HG03066 (cell line): ENCODE results near the gene AP5M1.
"Not testable (repeated sequence)": the region's sequence is repeated elsewhere in the genome, so short reads cannot be mapped to it uniquely, and the experiment has no call there.

Source experiments
- ATAC-seq: cut with Tn5 transposase; IDR thresholded peaks from one replicate; pipeline ENCODE4 v1.9.1; 2021; ENCODE audit warnings: low read depth; ENCODE audit not compliant: unreplicated experiment

The AP5M1 gene

GRCh38 chr14:57290751-57291150 lies 22.0 kb downstream of the AP5M1 start:
- ATAC-seq, result no peak

DNA sequence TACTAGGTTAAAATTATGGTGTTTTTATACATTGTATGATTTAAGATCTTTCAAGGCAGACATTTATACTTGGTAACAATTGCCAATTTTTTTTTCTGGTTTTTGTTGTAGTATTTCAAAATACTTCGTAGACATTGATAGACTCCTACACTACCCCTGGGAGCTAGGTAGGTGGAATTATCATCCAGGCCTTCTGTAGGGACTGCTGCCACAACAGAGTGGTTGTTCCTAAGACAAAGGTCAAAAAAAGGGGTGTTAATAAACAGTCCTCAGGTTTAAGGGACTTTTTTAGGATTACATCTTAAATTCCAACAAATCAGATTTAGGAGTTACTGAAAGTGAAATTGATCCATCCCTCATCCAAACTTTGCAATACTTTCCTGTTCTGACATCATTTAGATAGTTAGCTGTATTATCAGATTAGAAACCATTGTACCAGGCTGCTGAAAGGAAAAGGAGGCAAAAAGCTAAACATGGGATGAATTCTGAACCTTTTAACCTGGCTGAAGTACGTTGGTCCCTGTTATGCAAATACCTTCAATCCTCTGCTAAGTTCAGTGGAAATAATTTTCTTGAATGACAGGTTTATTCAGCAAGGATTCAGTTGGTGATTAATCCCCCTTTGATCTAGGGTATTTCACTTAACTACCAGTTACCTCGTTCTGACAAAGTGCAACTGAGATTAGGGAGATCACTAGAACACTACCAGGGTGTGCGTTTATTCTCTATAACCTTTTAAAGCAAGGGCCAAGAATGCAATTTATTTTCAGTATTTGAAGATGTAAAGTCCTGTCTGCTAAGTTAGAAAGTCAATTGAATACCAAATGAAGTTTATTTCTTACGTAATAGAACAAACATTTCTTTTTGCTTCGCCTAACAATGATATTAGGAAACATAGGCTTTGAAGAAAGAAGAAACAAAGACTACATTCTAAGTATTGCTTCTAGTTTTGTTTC lies 23.2 kb downstream of the AP5M1 start:
- ATAC-seq, result no peak

GRCh38 chr14:57293866-57294837 lies 25.4 kb downstream of the AP5M1 start:
- ATAC-seq, result no peak

DNA sequence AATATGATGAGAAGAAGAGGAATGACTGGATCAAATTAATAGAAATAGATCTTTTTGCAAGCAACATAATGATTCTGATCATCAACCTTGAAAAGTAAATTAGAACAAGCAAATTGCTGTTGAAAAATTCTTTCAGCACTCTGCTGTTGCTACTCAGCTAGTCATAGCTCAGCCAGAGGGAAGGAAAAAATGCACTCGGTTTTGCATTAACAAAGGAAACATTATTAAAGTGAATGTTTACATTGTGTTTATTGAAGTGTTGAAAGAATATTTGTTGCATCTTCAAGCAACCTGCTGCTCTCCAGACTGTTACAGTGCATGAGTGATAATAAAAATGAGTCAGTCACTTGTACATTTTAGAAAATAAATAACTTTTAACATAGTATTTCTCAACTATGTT lies 26.5 kb downstream of the AP5M1 start:
- ATAC-seq, result no peak

DNA sequence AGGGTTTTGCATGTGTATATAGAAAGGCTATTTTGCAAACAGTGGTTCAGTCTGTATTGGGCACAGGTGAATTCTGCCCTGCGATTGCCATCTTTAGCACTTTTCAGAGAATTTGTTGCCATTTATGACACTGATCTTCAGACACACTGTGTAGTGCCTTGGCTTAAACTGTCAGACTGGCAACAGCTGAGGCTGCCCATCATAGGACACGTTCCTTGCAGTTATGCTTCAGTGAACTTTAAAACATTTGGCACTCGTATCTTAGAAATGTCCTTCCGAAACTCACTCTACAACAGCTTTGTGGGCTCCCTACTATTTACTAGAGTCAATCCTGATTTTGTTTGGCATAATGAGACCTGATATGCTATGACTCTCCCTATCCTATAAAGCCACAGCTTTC lies 29.1 kb downstream of the AP5M1 start:
- no peak for ATAC-seq

DNA sequence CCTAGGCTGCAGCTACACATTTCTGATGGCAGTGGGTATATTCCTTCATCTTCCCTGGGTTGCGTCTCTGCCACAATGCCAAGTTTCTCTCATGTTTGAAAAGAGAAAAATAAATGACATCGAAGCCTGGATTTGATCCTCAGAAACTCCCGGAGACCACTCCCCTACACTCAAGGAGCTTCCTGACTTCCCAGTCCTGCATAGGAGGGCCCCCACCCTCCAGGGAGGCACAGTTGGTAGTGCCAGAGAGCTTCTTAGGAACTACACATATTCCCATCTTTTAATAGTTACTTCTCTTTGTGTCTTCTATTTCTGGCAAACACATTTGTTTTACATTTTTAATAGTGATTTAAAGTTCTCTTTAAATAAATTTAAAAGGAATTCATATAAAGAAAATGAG lies 30.7 kb downstream of the AP5M1 start:
- no peak for ATAC-seq

DNA sequence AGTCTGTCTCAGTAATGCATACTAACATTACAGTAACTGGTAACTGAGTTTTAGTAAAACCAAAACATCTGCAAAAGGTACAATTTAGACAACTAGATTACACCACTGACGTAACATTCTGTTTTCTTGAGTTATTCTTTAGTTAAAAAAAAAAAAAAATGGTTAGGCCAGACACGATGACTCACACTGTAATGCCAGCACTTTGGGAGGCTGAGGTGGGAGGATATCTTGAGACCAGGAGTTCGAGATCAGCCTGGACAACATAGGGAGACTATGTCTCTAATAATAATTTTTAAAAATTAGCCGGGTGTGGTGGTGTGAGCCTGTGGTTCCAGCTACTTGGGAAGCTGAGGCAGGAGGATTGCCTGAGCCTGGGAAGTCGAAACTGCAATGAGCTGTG lies 34.1 kb downstream of the AP5M1 start:
- ATAC-seq, result no peak

- ATAC-seq, result no peak
Measured at GRCh38 chr14:57314396-57315089, 45.8 kb downstream of the AP5M1 start.

GRCh38 chr14:57317248-57317833 lies 48.6 kb downstream of the AP5M1 start:
- no peak for ATAC-seq

DNA sequence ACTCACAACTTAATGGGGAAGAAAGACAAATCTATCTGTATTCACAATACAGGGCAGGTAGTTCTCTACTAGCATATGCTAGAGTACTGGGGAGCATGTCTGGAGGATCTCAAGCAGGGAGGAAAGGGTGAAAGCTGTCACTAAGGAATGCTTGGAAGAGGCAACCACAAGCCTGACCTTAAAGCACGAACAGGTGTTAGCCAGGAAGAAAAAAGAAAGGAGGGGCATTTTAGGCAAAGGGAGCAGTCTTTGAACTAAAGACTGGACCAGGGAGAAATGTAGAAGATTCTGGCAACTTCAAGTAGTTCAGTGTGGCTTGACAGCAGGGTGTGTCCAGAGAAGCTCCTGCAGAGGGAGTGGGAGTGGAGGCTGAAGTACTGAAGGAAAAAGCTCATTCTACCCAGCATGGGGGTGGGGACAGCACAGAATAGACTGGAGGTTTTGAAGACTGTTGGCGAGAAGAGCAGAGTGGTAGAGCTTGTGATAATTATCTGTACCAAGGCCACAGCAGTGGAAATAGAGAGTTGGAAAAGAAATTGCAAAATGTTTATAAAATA lies 50.9 kb downstream of the AP5M1 start:
- no peak for ATAC-seq

GRCh38 chr14:57323721-57324120 lies 55.0 kb downstream of the AP5M1 start:
- no peak for ATAC-seq

- ATAC-seq, result peak; percentile 94
Measured at GRCh38 chr14:57326253-57326652, 57.5 kb downstream of the AP5M1 start.

GRCh38 chr14:57329833-57330232 lies 61.1 kb downstream of the AP5M1 start:
- ATAC-seq, result no peak

DNA sequence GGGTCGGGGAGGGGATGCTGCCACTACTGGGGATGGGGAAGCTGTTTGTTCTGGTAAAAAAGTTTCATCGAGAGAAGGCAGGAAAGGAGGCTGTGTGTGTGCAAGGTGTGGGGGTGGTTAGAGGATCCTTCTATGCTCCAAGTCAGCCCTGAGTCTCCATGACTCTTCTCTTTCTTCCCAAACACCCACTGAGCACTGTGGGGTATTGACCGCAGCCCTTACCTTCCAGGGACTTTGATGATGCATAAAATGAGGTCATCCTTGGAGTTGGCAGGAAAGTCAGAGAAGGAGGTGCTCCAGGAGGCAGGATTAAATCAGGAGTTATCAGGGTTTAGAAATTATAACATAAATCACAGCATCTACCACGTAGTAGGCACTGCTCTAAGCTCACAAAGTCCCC lies 63.7 kb downstream of the AP5M1 start:
- not testable (repeated sequence) for ATAC-seq

- not testable (repeated sequence) for ATAC-seq
Measured at GRCh38 chr14:57333726-57334125, 65.0 kb downstream of the AP5M1 start.

GRCh38 chr14:57343545-57344297 lies 75.0 kb downstream of the AP5M1 start:
- ATAC-seq, result not testable (repeated sequence)

GRCh38 chr14:57345106-57345505 lies 76.3 kb downstream of the AP5M1 start:
- ATAC-seq, result no peak

GRCh38 chr14:57346741-57347140 lies 78.0 kb downstream of the AP5M1 start:
- no peak for ATAC-seq
